Tibial artery (tissue), 4 donors: Measurements from ENCODE around the gene IGFLR1.
A peak's percentile ranks its signal among the peaks of the same experiment; 100 is the strongest.
"Not testable (repeated sequence)": the region's sequence is repeated elsewhere in the genome, so short reads cannot be mapped to it uniquely, and the experiment has no call there.

ENCODE experiments used
- DNase-seq, 2 donors: peaks; one replicate each; pipeline ENCODE4 v3.0.0-alpha.2; 2019
- H3K27ac ChIP-seq, 2 donors: fragments of 200-600 bp; sonication (generic) in 1 of 2; 1 replicate in 1 of 2; 2 replicates in 1 of 2; pipeline ENCODE4 v1.5.1; 2018 to 2019; ENCODE audit warnings: mild to moderate bottlenecking in 1 of 2
- H3K27me3 ChIP-seq, 2 donors: fragments of 200-600 bp; sonication (generic) in 1 of 2; one replicate each; pipeline versions ENCODE4 v1.5.1 to v1.6.0; 2016 to 2019
- H3K36me3 ChIP-seq, 3 donors: fragments of 200-600 bp; sonication (generic) in 2 of 3; one replicate each; pipeline ENCODE4 v1.5.1; 2016 to 2019; ENCODE audit warnings: mild to moderate bottlenecking in 2 of 3
- H3K4me1 ChIP-seq, 4 donors: fragments of 200-600 bp; sonication (generic) in 2 of 4; 1 replicate in 3 of 4; 2 replicates in 1 of 4; pipeline ENCODE4 v1.5.1; 2016 to 2019
- H3K4me3 ChIP-seq, 2 donors: fragments of 200-600 bp; sonication (generic) in 1 of 2; 1 replicate in 1 of 2; 2 replicates in 1 of 2; pipeline ENCODE4 v1.5.1; 2018 to 2019; ENCODE audit warnings: mild to moderate bottlenecking in 2 of 2
- H3K9me3 ChIP-seq, 3 donors: fragments of 200-600 bp; sonication (generic) in 1 of 3; one replicate each; pipeline ENCODE4 v1.5.1; 2016 to 2019
- CTCF ChIP-seq, 2 experiments: fragments of 200-600 bp in 1 of 2; fragments of 450-650 bp in 1 of 2; IDR thresholded peaks; one replicate each; pipeline ENCODE4 v1.5.1; 2017 to 2019; ENCODE audit warnings: antibody characterized with exemption in 2 of 2, mild to moderate bottlenecking in 1 of 2, moderate library complexity in 1 of 2
- intact Hi-C: fragments of 100-400 bp; cut with DNase I; formaldehyde crosslinking; loops from one replicate; pipeline ENCODE4 v1.15.0; 2023; ENCODE audit warnings: low total_unique reads

IGFLR1 gene

DNA sequence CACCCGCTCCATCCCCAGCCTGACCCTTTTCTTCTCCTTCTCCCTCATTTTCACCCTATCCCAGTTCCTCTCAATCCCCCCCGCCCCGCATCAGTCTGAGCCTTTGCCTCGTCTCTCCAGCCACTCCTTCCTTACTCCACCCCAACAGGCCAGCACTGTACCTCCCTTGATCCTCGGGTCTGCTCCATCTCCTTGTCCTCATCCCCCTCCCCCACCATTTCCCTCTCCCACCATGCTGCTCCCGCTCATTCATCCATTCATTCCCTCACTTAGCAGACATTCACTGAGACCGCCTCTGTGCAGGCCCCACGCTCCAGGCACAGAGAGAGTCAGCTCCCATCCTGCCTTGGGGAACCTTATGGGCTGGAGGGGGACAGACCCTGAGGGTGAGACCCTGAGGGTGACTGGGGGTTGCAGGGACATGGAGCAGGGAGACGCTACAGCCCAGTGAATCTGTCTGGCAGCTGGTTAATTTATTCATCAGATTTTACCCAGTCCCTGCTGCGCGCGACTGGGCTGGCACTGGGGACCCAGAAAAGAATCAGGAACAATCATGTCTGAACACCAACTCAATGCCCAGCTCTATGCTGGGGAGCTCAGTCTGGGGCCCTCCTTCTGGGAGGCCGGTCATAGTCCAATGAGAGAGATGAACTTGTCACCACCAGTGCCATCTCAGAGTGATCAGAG, 34.0 kb upstream of the IGFLR1 start:
- H3K9me3 ChIP-seq, result no peaks in the 10 kb centered on the region
- no peak for TF ChIP-seq CTCF (IDR thresholded peaks at IDR 0.05)
- H3K4me1 ChIP-seq, result peaks cover 0 to 19% (median 15%) of the 10 kb centered on the region in 4 donors
- DNase-seq, result peak in 1 of 2 donors; percentile 63
- peak overlapping the region; percentile 71 to 72 for H3K27ac ChIP-seq
- intact Hi-C loops, result no loop called here
- peaks cover 14 to 38% (median 21%) of the 10 kb centered on the region in 3 donors for H3K36me3 ChIP-seq
- no peaks in the 10 kb centered on the region for H3K27me3 ChIP-seq
- H3K4me3 ChIP-seq, result peak overlapping the region; percentile 92 to 93

DNA sequence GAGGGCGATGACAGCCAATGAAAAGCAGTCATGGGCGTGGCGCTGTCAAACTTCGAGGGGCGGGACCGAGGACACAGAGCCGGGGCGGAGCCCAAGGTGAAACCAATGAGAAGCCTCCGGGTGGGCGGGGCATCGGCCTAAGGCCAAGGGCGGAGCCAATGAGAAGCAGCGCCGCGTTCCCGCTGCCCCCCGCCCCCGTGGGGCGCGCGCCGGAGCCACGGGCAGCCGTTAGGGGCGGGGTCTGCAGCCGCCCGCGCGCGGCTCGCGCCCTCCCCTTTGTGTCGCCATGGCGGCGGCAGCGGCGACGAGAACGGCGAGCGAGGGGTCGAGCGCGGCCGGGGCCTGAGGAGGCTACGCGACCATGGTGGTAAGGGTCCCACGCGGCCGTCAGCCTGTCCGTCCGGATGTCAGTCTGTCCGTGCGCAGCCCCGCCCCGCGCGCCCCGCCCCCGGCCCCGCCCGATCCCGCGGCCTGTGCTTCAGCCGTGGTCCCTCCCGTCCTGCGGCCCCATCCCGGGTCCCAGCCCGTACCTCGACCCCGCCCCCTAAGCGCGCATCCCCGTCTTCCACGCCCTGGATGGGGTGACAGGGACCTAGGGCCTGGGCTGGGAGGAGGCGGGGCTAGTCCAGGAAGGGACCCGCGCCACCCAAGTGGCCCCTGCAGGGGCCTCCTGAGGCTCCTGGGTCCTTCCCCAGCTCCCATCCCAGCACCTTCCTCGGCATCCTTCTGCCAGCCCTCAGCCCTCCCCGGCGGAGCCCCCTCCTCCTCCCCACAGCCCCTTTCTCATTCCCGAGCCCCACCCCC, 33.2 kb upstream of the IGFLR1 start, which contains the start of gene ARHGAP33:
TSS of gene ARHGAP33 (plus strand) at position 267 of the 804 bp plus-strand sequence. CDS start at position 362, 95 bp downstream.
- H3K27ac ChIP-seq, result peak within 1 kb of the TSS; percentile 71 to 72
- no peak for TF ChIP-seq CTCF (IDR thresholded peaks at IDR 0.05)
- intact Hi-C loops, result no loop called here
- peaks cover 0 to 19% (median 15%) of the 10 kb centered on the region in 4 donors for H3K4me1 ChIP-seq
- H3K36me3 ChIP-seq, result peaks cover 7 to 31% (median 14%) of the 10 kb centered on the region in 3 donors
- no peaks in the 10 kb centered on the region for H3K27me3 ChIP-seq
- DNase-seq, result peak; percentile 99
- H3K9me3 ChIP-seq, result no peaks in the 10 kb centered on the region
- peak within 1 kb of the TSS; percentile 92 to 93 for H3K4me3 ChIP-seq

DNA sequence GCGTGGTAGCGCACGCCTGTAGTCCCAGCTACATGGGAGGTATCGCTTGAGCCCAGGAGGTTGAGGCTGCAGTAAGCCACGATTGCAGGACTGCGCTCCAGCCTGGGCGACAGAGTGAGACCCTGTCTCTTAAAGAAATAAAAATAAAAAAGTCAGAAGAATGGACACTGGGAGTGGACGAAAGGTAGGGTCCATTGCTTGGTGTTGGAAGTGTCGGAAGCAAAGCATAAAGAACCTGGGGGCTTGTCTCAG, 32.7 kb upstream of the IGFLR1 start:
- H3K4me1 ChIP-seq, result peaks cover 0 to 19% (median 15%) of the 10 kb centered on the region in 4 donors
- no peak for TF ChIP-seq CTCF (IDR thresholded peaks at IDR 0.05)
- peaks cover 2 to 26% (median 8%) of the 10 kb centered on the region in 3 donors for H3K36me3 ChIP-seq
- DNase-seq, result no peak
- no peaks in the 10 kb centered on the region for H3K9me3 ChIP-seq
- no peaks in the 10 kb centered on the region for H3K27me3 ChIP-seq
- peak overlapping the region in 1 of 2 donors; percentile 6 for H3K27ac ChIP-seq
- H3K4me3 ChIP-seq, result peak overlapping the region; percentile 92 to 93
- intact Hi-C loops, result no loop called here

DNA sequence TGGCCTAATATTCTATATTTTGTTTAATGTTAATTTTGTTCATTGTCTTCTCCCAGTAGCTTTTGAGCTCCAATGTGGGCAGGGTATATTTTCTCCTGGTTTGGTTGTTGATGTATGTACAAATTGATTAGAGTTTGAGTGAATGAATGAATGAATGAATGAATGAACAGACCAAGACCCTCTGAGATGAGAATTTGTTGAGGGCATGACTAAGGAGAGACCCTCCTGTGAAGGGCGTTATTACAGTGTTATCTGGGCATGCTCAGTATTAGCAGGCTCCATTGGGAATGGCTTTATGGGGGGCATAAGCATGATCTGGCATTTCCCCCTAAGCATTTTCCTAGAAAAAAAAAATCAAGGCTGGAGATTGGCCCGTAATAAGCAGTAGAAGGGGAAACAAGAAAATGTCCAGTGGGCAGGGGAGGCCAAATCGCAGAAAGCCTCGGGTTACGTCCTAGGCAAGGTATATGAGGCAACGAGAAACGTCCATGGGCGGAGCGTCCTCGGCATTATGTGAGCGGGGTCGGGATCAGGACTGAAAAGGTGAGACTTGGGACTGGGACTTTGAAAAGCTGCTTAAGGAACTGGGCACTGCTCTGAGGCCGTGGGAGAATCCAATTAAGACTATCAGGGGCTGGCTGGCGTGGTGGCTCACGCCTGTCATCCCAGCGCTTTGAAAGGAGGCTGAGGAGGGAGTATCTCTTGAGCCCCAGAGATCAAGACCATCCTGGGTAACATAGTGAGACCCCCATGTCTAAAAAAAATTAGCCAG, 32.2 kb upstream of the IGFLR1 start:
- Histone ChIP-seq H3K27ac (peak overlapping the region in 1 of 2 donors; percentile 6), H3K9me3 (no peaks in the 10 kb centered on the region), H3K36me3 (peaks cover 0 to 21% (median 8%) of the 10 kb centered on the region in 3 donors), H3K4me3 (peak overlapping the region; percentile 92 to 93), H3K27me3 (no peaks in the 10 kb centered on the region), H3K4me1 (peaks cover 0 to 19% (median 15%) of the 10 kb centered on the region in 4 donors)
- no peak for DNase-seq
- TF ChIP-seq CTCF (IDR thresholded peaks at IDR 0.05), result no peak
- intact Hi-C loops, result no loop called here

- H3K27me3 ChIP-seq, result no peaks in the 10 kb centered on the region
- no peak overlapping the region for H3K4me3 ChIP-seq
- H3K9me3 ChIP-seq, result no peaks in the 10 kb centered on the region
- intact Hi-C loops, result no loop called here
- H3K36me3 ChIP-seq, result peaks cover 0 to 15% (median 0%) of the 10 kb centered on the region in 3 donors
- TF ChIP-seq CTCF (IDR thresholded peaks at IDR 0.05), result no peak
- DNase-seq, result no peak
- H3K27ac ChIP-seq, result no peak overlapping the region
- H3K4me1 ChIP-seq, result peaks cover 0 to 19% (median 15%) of the 10 kb centered on the region in 4 donors
These were observed 31.0 kb upstream of the IGFLR1 start for GRCh38 chr19:35773020-35773806.

DNA sequence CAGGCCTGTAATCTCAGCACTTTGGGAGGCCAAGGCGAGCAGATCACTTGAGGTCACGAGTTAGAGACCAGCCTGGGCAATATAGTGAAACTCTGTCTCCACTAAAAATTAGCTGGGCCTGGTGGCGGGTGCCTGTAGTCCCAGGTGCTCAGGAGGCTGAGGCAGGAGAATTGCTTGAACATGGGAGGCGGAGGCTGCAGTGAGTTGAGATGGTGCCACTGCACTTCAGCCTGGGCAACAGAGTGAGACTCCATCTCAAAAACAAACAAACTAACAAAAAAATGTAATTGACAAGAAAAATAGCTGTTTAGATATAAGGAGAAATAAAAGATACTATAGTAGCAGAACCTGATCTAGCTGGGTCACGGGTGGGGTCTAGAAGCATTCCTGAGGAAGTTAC, 30.1 kb upstream of the IGFLR1 start:
- Histone ChIP-seq H3K4me1 (peaks cover 0 to 19% (median 15%) of the 10 kb centered on the region in 4 donors), H3K36me3 (peaks cover 0 to 14% (median 0%) of the 10 kb centered on the region in 3 donors)
- H3K27me3 ChIP-seq, H3K4me3 ChIP-seq, H3K9me3 ChIP-seq, DNase-seq, H3K27ac ChIP-seq, intact Hi-C loops: not testable (repeated sequence)
